ENCODE results near the gene CORO7.

The CORO7 gene

DNA sequence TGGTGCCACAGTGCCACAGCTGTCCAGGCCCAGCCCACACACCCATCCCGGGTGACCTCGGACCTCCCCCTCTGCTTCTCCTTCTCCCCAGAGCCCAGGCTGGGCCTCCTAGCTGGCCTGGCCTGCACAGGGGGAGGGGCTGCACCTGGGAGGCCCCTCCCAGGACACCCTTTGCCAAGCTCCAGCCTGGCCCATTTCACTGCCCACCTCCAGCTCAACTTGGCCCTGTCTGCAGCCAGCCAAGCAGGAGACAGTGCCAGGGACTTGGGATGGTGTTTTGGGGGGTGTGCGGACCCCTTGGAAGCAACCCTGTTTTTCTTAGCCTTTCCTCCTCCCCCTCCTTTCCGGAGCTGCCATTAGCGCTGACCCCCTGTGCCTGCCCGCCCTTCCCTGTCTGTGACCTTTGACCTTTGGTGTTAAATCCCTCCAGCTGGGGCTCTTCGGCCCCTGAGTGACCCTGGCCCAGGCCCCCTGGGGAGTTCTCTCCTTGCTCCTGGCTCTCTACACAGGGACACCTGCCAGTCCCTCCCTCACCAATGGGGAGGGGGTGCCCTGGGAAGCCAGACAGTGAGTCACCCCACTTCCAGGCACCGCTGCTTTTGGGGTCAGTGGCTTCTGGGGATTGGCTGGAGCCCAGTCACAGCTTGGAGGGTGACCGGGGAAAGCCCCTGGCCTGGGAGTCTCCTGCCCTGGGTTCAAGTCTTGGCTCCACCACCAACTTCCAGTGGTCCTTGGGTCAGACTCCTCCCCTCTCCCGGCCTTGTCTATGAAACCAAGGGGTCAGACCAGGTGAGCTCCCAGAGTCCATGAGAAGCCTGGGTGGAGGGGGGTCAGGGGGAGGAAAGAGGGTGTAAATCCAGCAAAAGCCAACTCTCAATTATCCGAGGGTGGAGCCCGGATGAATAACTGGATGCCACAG is 98.6 kb downstream of the CORO7 start:
- no peak for DNase-seq

DNA sequence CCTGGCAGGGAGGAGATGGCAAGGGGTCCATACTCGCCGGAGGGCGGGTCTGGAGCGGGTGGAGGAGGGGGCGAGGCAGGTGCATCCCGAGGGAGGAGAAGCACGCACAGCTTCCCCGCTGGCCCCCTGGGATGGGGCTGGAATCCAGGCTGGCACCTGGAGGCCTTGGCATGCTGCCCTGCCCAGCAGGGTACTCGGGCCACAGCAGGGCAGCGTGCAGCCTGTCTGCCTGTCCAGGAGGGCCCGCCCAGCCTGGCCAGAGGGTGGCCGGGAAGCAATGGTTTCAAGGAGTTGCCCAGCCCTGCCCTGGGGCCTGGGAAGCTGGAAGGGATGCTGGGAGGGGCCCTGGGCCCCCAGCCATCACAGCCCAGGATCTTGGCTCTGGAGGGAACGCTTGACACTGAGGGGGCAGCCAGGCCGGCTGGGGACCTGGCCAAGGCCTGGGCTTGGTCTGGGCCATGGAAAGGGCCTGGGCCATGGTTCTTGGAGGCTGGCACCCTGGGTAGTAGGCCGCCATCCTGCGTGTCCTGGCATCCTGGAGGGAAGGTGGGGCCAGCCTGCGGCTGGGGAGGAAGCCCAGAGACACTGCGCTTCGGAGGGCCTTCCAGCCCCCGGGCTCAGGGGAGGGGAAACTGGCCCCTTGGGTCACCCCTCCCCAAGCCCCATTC is 99.4 kb downstream of the CORO7 start:
- peak; percentile 60 for DNase-seq

DNA sequence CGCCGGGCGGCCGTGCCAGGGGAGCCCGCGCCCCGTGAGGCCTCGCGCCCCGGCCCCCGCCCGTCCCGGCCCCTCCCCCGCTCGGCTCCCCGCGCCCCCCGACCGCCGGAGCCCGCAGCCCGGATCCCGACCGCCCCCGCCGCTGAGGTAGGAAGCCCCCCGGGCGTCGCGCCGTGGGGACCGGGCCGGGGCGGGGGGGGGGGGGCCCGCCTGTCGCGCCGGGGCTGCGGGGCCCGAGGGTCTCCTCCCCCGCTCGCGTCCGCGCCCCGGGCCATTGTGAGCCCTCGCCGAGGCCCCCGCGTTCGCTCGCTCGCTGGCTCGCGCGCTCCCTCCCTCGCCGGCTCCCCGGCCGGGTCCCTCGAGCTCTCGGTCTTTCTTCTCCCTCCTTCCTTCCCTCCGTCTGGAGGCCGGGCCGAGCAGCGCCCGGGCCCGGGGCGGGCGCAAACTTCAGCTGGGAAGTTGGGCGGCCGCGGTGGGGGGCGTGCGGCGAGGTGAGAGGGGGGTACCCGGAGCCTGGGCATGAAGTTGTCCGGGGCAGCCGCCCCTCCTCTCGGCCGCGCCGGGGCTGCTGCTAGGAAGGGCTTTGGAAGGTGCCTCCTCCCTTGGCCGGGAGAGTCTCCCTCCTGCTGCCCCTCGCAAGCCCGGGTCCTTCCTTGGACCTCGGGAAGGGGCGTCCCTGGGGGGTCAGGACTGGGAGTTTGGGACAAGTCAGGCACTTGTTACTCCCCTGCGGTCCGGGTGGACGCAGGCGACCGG is 100.1 kb downstream of the CORO7 start:
- no peak for DNase-seq

DNA sequence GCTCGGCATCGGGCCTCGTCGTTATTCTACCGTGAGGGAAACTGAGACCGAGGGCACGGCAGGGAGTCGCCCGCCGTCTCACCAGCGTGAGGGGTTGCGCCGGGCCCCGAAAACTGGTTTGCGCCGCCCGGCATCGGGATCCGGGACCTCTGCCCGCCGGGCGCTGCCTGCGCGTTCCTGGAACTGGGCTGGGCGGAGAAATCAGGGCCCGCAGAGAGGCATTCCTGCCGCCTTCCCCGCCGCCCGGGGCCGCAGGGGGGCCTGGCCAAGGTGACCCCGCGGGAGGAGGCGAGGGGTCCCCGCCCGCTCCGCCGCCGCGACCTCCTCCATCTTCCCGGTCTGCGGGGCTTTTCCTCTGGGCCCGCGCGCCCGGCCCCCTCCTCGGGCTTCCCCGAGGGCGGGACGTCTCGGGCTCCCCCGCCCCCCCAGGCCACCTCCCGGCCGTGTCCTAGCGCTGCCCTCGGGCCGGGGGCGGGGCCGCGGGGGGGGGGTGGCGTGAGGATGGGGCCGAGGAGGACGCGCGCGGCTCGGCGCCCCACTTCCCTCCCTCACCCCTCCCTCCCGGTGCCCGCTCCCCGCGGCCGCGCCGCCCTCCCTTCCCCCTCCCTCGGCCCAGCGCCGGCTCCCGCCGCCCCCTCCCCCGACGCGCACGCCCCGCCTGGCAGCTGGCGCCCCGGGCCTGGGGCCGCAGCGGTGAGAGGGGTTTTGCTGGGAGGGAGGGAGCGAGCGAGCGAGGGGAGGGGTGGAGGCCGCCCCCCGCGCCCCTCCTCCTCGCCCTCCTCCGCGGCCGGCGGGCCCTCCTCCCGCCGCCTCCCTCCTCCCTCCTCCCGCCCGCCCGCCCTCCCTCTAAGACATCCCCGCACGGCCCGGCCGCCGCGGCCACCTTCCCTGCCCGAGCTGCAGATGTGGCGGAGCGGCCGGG is 100.9 kb downstream of the CORO7 start, which contains the start of gene GLIS2:
TSS of gene GLIS2 (plus strand) at position 882 of the 922 bp plus-strand sequence. CDS start 16,214 bp downstream, outside the sequence.
- peak; percentile 70 for DNase-seq

DNA sequence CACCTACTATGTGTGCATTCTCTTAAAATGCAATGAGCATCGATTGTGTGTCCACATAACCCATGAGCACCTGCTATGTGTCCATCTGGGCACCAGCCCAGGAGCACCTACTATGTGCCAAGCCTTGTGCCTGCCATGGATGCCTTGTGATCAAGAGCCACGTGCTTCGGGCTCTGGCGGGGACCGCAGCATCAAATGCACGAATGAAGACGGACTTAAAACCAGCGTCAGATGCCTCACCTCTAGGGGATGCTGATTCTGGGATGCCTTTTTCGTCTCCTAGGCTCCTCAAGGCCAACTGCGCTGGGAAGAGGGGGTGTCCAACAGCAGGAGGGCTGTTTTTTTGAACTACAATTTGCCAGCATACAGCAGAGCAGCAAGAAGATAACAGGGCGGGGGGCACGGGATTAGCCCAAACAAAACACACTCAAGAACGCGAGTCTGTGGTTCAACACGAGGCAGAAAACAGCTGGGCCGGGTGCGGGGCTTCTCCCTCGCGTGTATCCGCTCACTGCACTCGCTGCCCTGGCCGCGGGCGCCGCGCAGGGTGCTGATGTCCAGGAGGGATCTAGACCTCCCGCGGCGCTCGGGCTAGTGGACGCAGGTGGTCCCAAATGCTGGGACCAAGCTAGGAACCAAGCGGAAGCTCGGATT is 101.7 kb downstream of the CORO7 start:
- peak; percentile 4 for DNase-seq

DNA sequence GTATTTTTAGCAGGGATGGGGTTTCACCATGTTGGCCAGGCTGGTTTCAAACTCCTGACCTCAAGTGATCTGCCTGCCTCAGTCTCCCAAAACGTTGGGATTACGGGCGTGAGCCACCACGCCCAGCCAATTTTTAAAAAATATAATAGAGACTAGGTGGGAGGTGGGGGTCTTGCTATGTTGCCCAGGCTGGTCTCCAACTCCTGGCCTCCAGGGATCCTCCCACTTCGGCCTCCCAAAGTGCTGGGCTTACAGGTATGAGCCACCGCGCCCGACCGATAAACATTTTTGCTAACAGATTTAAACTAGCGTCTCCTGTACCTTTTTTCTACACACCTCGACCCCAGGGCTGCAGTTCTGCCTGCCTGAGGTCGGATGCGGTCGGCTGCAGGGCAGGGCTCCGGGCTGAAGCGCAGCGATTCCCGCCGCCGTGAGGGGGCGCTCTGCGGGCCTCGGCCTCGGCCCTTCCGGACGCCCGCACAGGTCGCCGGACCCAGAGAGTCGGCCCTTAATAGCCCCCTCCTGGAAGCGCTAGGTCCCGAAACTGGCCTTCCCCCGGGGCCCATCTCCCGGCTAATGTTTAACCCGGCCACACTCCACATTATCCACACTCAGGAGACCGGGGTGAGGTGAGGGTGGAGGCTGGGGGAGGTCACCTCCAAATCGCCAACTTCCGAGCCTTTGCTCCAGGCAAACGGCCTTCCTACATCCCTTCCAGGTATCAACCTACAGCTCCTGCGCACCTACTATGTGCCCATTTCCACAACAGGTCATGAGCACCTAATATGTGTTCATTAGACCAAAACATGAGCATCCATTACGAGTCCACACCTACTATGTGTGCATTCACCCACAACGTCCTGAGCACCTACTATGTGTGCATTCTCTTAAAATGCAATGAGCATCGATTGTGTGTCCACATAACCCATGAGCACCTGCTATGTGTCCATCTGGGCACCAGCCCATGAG is 102.5 kb downstream of the CORO7 start:
- peak; percentile 34 for DNase-seq

DNA sequence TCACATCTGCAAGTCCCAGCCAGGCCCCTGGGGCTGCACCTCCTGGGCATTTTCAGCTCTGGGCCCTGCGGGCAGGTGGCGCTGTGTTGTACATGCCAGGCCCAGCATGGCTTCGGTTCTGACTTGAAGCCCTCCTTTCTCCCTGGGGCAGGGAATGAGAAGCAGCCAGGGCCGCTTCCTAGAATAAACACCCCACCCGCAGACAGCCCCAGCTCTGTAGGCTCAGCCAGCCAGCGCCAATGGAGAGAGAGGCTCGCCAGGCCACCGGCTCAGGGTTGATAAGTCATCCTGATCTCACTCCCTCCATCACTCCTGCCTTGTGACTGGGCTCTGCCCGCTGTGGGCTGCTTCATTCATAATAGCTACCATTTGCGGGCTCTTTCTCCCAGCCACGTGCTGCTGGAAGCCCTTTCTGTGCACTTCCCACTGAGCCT is 106.5 kb downstream of the CORO7 start:
- DNase-seq, result peak; percentile 23

DNA sequence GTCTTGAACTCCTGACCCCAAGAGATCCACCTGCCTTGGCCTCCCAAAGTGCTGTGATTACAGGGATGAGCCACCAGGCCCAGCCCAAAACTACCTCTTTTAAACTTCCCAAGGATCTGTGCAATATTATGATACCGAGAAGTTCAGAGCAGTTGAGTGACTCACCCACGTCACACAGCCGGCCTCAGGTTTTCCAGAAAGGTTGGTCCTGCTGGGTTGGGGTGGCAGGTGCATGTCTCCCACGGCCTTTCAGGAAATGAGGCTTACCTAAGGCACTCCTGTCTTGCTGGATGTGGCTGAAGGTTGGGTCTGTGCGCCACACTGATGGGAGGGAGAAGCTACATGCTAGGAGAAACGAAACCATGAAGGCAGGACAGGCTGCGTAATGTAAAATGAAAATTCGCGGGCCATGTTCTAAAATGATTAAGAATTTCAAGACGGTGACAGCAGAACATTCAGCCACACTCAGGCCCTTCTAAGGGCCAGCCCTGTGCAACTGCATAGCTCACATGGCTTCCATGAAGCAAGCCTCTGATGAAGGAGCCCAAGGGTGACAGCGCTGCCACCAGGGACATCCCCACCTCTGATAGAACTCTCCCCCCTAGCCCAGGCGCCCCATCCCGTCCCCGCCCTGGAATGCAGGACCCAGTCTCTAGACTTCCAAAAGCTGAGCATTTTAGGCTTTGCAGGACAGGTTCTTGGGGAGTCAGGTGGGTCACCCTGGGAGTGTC is 107.1 kb downstream of the CORO7 start:
- DNase-seq, result no peak

DNA sequence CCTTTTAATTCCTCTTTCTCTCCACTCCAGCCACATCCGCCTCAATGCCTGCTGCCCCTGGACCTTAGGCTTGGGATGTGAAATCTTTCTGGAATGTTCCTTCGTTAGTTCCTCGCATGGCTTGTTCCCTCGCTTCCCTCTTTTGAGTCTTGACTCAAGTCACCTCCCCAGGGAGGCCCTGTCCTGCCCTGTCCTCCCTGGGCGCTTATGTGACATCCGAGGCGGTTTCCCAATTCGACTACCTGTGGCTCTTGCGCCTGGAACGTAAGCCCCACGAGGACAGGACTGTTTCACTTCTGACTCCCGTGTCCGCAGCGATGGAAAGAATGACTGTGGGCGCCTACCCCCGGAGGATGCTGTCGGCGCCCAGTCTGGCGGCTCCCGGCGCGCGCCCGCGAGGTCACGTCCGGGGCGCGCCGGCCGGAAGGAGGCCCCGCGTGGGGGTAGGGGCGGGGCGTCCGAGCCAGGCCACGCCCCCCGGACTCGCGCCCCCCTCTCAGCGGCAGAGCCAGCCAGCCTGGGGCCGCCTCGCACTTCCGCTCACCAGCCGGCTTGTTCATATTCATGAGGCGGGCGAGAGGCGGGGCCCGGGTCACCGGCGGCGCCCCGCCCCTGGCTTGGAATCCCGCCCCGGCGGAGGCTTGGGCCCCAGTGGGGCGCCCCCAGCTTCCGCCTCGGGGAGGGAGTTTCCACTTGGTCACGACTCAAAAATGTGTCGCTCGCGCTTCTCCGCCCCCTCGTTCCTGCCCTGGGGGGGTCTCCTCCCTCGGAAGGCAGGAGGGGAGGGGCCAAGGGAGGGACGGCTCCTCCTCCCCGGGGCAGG is 109.0 kb downstream of the CORO7 start:
- peak; percentile 93 for DNase-seq

DNA sequence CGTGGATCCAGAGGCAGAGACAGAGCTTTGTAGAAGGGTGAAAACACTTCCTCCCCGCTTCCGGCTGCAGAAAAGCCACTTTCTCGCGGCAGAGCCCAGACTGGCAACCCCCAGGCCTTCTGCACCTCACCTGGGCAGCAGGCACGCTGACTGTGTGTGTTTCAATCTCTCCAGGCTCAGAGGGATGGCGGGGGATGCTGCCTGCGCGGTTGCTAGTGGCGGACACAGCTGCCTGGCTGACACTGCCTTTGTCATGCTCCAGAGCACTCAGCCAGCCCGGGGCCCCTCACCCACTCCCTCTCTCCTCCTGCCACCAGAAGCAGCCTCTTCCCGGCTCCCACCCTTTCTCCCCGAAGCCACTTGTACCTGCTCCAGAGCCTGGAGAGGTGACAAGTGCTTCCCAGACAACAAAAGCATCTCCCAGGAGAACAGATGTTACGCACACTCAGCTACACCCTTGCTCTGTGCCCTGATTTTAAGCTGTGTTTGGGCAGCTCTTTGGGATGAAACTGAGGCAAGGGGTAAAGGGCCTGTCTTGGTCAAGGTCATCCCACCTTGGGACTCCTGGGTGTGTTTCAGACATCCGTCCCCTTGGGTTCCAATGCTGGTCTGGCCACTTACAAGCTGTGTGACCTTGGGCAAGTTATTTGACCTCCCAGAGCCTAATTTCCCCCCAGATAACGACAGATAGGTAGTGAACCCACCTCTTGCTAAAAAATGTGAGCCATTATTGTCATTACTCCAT is 109.8 kb downstream of the CORO7 start:
- no peak for DNase-seq
